Measurements from ENCODE around the gene RUNDC3A. TPM values are rescaled to one million over a fixed set of nuclear protein-coding genes. Genes with fewer than 3 reads are reported as not detected.
A peak's percentile ranks its signal among the peaks of the same experiment; 100 is the strongest.

RUNDC3A gene
- total and polyA plus RNA-seq, 2 of the 13 experiments (the other 11 are each of a cell fraction or from before 2014, with no cell fraction given), result 0.25 TPM; not detected in 1

- Histone ChIP-seq H3K4me1 (ENCODE audit: insufficient read depth, low read length) (peaks cover 24% of the 10 kb centered on the region), H3K27ac (ENCODE audit: extremely low read length, insufficient read depth, low read length) (no peak overlapping the region), H3K79me2 (ENCODE audit: insufficient read depth, low read length) (no peaks in the 10 kb centered on the region), H2AFZ (ENCODE audit: low read length) (no peak overlapping the region), H3K9me3 (ENCODE audit: low read length) (no peaks in the 10 kb centered on the region), H3K36me3 (replicated peaks in 1 of 2; ENCODE audit: control insufficient read depth in 1 of 2, insufficient read depth in 2 of 2, low read length in 2 of 2) (no peaks in the 10 kb centered on the region), H3K4me2 (ENCODE audit: low read depth, low read length) (peak overlapping the region; percentile 14; the same call in 1 of the 2 replicates), H3K4me3 (replicated peaks in 1 of 3; ENCODE audit: insufficient read depth in 1 of 3, low read depth in 2 of 3, low read length in 3 of 3) (no peak overlapping the region), H3K9ac (ENCODE audit: insufficient read depth, low read depth, low read length) (no peak overlapping the region), H4K20me1 (ENCODE audit: insufficient read depth, low read length) (no peaks in the 10 kb centered on the region), H3K27me3 (ENCODE audit: control insufficient read depth in 1 of 2, insufficient read depth in 2 of 2, low read length in 2 of 2) (peaks cover 2 to 40% of the 10 kb centered on the region in 2 experiments)
- DNase-seq (ENCODE audit: low spot score) (no peak), FAIRE-seq (no peak), ATAC-seq (peak; percentile 37)
- POLR2A ChIA-PET, result no interaction called here
- 4% methylated on average over 3 of the region's 3 CpGs for WGBS (ENCODE audit: low lambda C conversion rate)
- in situ Hi-C loops (cut with HindIII; ENCODE audit: extremely low pct_ligation_motif_present, low pct_unique_long_range_greater_than_20kb) (no loop called here), intact Hi-C loops (cut with micrococcal nuclease; ENCODE audit: unreplicated experiment) (no loop called here)
- CTCF ChIA-PET (ENCODE audit: low intra/inter-chr PET ratio, low total read pairs), result no interaction called here
- no TSS peak for BruUV-seq (replicated peaks)
- TF ChIP-seq ARNT2 (CRISPR knock-in tag; IDR thresholded peaks at IDR 0.05; ENCODE audit: low read depth), result no peak
- no peak for TF ChIP-seq FOXP1 (IDR thresholded peaks at IDR 0.05)
- TF ChIP-seq FOXP1 (CRISPR knock-in tag; IDR thresholded peaks at IDR 0.05), result peak; percentile 53
- peak; percentile 43; the same call in 1 of the 2 replicates for TF ChIP-seq PAXIP1 (CRISPR knock-in tag; conservative IDR thresholded peaks at IDR 0.05)
- TF ChIP-seq SALL1 (CRISPR knock-in tag; IDR thresholded peaks at IDR 0.05), result 0 out of 2 replicates have a peak, but pooled peaks have one; percentile 13
- TF ChIP-seq FOXP4 (CRISPR knock-in tag; IDR thresholded peaks at IDR 0.05), result peak; percentile 51; the same call in 1 of the 2 replicates
- no peak for TF ChIP-seq FOSL1 (CRISPR knock-in tag; IDR thresholded peaks at IDR 0.05; ENCODE audit: borderline replicate concordance)
- peak; percentile 65; the same call in 1 of the 2 replicates for TF ChIP-seq ZNF3 (CRISPR knock-in tag; IDR thresholded peaks at IDR 0.05)
- TF ChIP-seq DMAP1 (CRISPR knock-in tag; IDR thresholded peaks at IDR 0.05), result no peak
- TF ChIP-seq HNF4A (CRISPR knock-in tag; IDR thresholded peaks at IDR 0.05), result peak; percentile 32
- TF ChIP-seq ZNF629 (CRISPR knock-in tag; conservative IDR thresholded peaks at IDR 0.05), result peak; percentile 63
- no peak for TF ChIP-seq SMAD1 (CRISPR knock-in tag; IDR thresholded peaks at IDR 0.05; ENCODE audit: borderline replicate concordance, low read depth)
- TF ChIP-seq GATAD2A (CRISPR knock-in tag; IDR thresholded peaks at IDR 0.05), result 0 out of 2 replicates have a peak, but pooled peaks have one; percentile 15
Measured at GRCh38 chr17:44335564-44335963, 27.2 kb downstream of the RUNDC3A start.
